Measurements from ENCODE around the gene TRIM51.
"Not testable (repeated sequence)": the region's sequence is repeated elsewhere in the genome, so short reads cannot be mapped to it uniquely, and the experiment has no call there.

DNA sequence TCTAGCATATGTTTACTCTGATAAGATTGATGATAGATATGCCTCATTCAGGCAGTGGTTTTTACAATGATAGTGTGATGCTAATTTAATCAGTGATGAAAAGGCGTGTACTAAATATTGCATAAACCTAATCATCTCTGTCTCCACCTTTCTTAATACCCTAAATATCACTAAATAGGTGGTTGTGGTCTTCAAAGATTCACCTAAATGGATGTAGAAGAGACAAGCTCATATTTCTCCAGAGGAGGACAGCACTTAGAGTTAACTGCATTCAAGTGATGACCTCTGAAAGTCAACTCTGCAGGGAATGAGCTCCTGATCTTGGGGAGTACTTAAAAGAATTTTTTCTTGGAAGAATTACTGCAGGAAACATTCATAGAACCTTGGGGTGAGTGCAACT, at the start of gene TRIM51:
- TF ChIP-seq, protein P1, sequence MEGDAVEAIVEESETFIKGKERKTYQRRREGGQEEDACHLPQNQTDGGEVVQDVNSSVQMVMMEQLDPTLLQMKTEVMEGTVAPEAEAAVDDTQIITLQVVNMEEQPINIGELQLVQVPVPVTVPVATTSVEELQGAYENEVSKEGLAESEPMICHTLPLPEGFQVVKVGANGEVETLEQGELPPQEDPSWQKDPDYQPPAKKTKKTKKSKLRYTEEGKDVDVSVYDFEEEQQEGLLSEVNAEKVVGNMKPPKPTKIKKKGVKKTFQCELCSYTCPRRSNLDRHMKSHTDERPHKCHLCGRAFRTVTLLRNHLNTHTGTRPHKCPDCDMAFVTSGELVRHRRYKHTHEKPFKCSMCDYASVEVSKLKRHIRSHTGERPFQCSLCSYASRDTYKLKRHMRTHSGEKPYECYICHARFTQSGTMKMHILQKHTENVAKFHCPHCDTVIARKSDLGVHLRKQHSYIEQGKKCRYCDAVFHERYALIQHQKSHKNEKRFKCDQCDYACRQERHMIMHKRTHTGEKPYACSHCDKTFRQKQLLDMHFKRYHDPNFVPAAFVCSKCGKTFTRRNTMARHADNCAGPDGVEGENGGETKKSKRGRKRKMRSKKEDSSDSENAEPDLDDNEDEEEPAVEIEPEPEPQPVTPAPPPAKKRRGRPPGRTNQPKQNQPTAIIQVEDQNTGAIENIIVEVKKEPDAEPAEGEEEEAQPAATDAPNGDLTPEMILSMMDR (conservative IDR thresholded peaks at IDR 0.05; ENCODE audit: low read depth, low read length): not testable (repeated sequence)
- TF ChIP-seq EZH2 (IDR thresholded peaks at IDR 0.05; ENCODE audit: low read length, unreplicated experiment); EZH2phosphoT487 (IDR thresholded peaks at IDR 0.05; ENCODE audit: borderline replicate concordance, low read length): not testable (repeated sequence)
